ENCODE measurements around the gene ORM1. TPM values are rescaled to one million over a fixed set of nuclear protein-coding genes. Genes with fewer than 3 reads are reported as not detected.

The ORM1 gene
- total RNA-seq, 1 experiment from 2014 or later, result 4.4 TPM

- H2AK5ac ChIP-seq (ENCODE audit: insufficient read length, low read length), result no peak overlapping the region
- no peak overlapping the region for H3K18ac ChIP-seq (ENCODE audit: insufficient read length, low read depth, low read length)
- no peak overlapping the region for H2BK120ac ChIP-seq (ENCODE audit: low read depth, low read length, poor library complexity, severe bottlenecking)
- no peak overlapping the region for H4K5ac ChIP-seq (ENCODE audit: insufficient read length, low read depth, low read length)
- no peaks in the 10 kb centered on the region for H4K20me1 ChIP-seq (ENCODE audit: control insufficient read depth, insufficient read depth, insufficient read length)
- no peak overlapping the region for H2AFZ ChIP-seq (ENCODE audit: low read length)
- H2BK20ac ChIP-seq (ENCODE audit: low read depth, low read length, poor library complexity, severe bottlenecking), result no peak overlapping the region
- H3K79me2 ChIP-seq (ENCODE audit: insufficient read depth, low read length), result no peaks in the 10 kb centered on the region
- no peaks in the 10 kb centered on the region for H3K9me3 ChIP-seq (ENCODE audit: control insufficient read depth, low read depth, low read length)
- no peak overlapping the region for H3K56ac ChIP-seq (ENCODE audit: insufficient read length, low read depth, low read length)
- no peaks in the 10 kb centered on the region for H3K27me3 ChIP-seq (ENCODE audit: insufficient read depth, low read length)
- Mint-ChIP-seq H3K9me3 (no peaks in the 10 kb centered on the region), H3K36me3 (ENCODE audit: insufficient read depth in 1 of 3, low read depth in 3 of 3) (peaks cover 40 to 81% (median 72%) of the 10 kb centered on the region in 3 experiments), H3K4me1 (peaks cover 12 to 18% of the 10 kb centered on the region in 2 experiments), H3K27ac (no peak overlapping the region), H3K4me3 (no peak overlapping the region), H3K27me3 (ENCODE audit: low read depth) (no peaks in the 10 kb centered on the region; the same call in 1 of the 2 replicates)
- no peak overlapping the region for H3K4me2 ChIP-seq (ENCODE audit: insufficient read depth, insufficient read length, low read length)
- peaks cover 3% of the 10 kb centered on the region for H3K4me1 ChIP-seq (ENCODE audit: insufficient read depth, low read length)
- DNase-seq, result no peak
- H3K9ac ChIP-seq (ENCODE audit: extremely low read depth, insufficient read length, low read length), result no peak overlapping the region
- H2BK5ac ChIP-seq (ENCODE audit: insufficient read length, low read length), result no peak overlapping the region
- H4K91ac ChIP-seq (ENCODE audit: insufficient read length, low read depth, low read length), result no peak overlapping the region
- no CpG with 5 or more reads among the region's 3 CpGs for WGBS (ENCODE audit: extremely low coverage, insufficient read length, low lambda C conversion rate)
- no peak overlapping the region for H3K23ac ChIP-seq (ENCODE audit: insufficient read length, low read depth, low read length)
- H4K8ac ChIP-seq (replicated peaks; ENCODE audit: insufficient read length, low read depth, low read length), result no peak overlapping the region
- H2BK12ac ChIP-seq (ENCODE audit: insufficient read length, low read depth, low read length), result no peak overlapping the region
- TF ChIP-seq CTCF (conservative IDR thresholded peaks at IDR 0.05), result no peak
- H3K14ac ChIP-seq (ENCODE audit: insufficient read depth, low read length), result no peak overlapping the region
- H3K27ac ChIP-seq (ENCODE audit: insufficient read length, low read depth, low read length), result no peak overlapping the region
- no peak overlapping the region for H2BK15ac ChIP-seq (ENCODE audit: low read depth, low read length)
- H3K79me1 ChIP-seq (ENCODE audit: insufficient read depth, low read depth, low read length, poor library complexity, severe bottlenecking), result no peaks in the 10 kb centered on the region
- H3T11ph ChIP-seq (ENCODE audit: low read length), result no peak overlapping the region
- no peak overlapping the region for H3K4ac ChIP-seq (ENCODE audit: low read depth, low read length)
- H3K23me2 ChIP-seq (ENCODE audit: insufficient read length, low read depth, low read length, poor library complexity, severe bottlenecking), result no peaks in the 10 kb centered on the region
Measured at GRCh38 chr9:114344692-114345091, 21.8 kb downstream of the ORM1 start.
